ENCODE data around the gene THBD. TPM values are rescaled to one million over a fixed set of nuclear protein-coding genes. Genes with fewer than 3 reads are reported as not detected.

THBD gene
- total RNA-seq, 1 experiment from 2014 or later: 0.26 TPM

DNA sequence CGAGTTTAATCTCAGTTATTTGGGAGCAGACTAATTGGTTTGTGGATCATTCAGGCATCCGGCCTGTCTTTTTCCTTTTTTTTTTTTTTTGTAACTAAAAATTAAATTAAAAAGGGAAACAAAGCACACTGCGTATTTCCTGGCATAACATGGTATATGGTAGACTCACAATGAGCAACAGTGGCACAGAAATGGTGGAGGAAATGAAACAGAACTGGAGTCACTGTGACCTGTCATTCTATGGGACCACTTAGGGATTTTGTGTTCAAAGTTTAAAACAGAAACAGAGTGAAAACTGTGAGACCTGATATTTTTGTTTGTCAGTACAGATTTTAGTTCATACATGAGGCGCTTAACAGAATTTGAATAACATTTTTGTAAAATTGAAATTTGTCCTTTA lies 41.4 kb upstream of the THBD start:
- H3K27me3 ChIP-seq (ENCODE audit: control insufficient read depth, insufficient read depth, low read length): peaks cover 9% of the 10 kb centered on the region
- no peaks in the 10 kb centered on the region for H3K4me1 ChIP-seq (ENCODE audit: control insufficient read depth, insufficient read depth, low read length)
- H3K4me3 ChIP-seq (ENCODE audit: low read depth in 2 of 2, low read length in 2 of 2): no peak overlapping the region
- CTCF ChIA-PET: no interaction called here
- no peak for ATAC-seq
- in situ Hi-C loops (cut with HindIII; ENCODE audit: low pct_unique_long_range_greater_than_20kb, low sequenced_read_pairs): no loop called here
- BruUV-seq (replicated peaks): no TSS peak
- POLR2A ChIA-PET: interaction anchor here (0.6 kb wide), 1 partner anchor 22 kb away, joined by 3 read pairs; no protein-coding TSS in a partner anchor
- TF ChIP-seq, protein P1, sequence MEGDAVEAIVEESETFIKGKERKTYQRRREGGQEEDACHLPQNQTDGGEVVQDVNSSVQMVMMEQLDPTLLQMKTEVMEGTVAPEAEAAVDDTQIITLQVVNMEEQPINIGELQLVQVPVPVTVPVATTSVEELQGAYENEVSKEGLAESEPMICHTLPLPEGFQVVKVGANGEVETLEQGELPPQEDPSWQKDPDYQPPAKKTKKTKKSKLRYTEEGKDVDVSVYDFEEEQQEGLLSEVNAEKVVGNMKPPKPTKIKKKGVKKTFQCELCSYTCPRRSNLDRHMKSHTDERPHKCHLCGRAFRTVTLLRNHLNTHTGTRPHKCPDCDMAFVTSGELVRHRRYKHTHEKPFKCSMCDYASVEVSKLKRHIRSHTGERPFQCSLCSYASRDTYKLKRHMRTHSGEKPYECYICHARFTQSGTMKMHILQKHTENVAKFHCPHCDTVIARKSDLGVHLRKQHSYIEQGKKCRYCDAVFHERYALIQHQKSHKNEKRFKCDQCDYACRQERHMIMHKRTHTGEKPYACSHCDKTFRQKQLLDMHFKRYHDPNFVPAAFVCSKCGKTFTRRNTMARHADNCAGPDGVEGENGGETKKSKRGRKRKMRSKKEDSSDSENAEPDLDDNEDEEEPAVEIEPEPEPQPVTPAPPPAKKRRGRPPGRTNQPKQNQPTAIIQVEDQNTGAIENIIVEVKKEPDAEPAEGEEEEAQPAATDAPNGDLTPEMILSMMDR (IDR thresholded peaks at IDR 0.05): no peak
- TF ChIP-seq SIN3A (IDR thresholded peaks at IDR 0.05; ENCODE audit: borderline replicate concordance, insufficient read depth, low read depth, low read length) (no peak), POLR2AphosphoS5 (IDR thresholded peaks at IDR 0.05; ENCODE audit: low read depth, low read length) (no peak), TCF7L2 (IDR thresholded peaks at IDR 0.05; ENCODE audit: low read depth, low read length) (no peak)
- TF ChIP-seq, protein P2, sequence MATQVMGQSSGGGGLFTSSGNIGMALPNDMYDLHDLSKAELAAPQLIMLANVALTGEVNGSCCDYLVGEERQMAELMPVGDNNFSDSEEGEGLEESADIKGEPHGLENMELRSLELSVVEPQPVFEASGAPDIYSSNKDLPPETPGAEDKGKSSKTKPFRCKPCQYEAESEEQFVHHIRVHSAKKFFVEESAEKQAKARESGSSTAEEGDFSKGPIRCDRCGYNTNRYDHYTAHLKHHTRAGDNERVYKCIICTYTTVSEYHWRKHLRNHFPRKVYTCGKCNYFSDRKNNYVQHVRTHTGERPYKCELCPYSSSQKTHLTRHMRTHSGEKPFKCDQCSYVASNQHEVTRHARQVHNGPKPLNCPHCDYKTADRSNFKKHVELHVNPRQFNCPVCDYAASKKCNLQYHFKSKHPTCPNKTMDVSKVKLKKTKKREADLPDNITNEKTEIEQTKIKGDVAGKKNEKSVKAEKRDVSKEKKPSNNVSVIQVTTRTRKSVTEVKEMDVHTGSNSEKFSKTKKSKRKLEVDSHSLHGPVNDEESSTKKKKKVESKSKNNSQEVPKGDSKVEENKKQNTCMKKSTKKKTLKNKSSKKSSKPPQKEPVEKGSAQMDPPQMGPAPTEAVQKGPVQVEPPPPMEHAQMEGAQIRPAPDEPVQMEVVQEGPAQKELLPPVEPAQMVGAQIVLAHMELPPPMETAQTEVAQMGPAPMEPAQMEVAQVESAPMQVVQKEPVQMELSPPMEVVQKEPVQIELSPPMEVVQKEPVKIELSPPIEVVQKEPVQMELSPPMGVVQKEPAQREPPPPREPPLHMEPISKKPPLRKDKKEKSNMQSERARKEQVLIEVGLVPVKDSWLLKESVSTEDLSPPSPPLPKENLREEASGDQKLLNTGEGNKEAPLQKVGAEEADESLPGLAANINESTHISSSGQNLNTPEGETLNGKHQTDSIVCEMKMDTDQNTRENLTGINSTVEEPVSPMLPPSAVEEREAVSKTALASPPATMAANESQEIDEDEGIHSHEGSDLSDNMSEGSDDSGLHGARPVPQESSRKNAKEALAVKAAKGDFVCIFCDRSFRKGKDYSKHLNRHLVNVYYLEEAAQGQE (IDR thresholded peaks at IDR 0.05; ENCODE audit: insufficient read depth in 1 of 2, low read depth in 2 of 2, low read length in 1 of 2): no peak
- H3K27ac ChIP-seq (ENCODE audit: low read length): no peak overlapping the region
- H3K36me3 ChIP-seq (ENCODE audit: control insufficient read depth, insufficient read depth, low read length): no peaks in the 10 kb centered on the region
- intact Hi-C loops (cut with micrococcal nuclease; ENCODE audit: unreplicated experiment): no loop called here
- H3K9me3 ChIP-seq (ENCODE audit: control insufficient read depth, insufficient read depth, low read depth, low read length): no peaks in the 10 kb centered on the region
- no peak for DNase-seq (ENCODE audit: low read depth, low spot score)

DNA sequence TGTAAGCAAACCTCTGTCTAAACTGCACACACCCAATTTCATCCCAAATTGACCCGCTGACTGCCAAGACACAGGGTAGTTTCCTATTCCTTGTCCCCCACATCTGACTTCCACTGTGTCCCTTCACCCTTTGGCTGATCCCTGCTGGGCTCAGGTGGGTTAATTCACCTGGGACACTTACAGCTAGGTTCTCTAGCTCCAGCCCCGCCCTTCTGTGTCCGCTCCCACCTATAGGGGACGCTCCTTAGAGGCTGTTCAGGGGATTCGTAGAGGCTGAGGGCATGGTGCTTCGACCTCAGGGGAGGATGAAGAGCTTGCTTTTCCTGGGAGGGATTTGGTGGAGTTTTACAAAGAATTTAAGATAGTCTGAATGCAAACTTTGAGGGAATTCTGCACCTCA lies 40.7 kb upstream of the THBD start:
- intact Hi-C loops (cut with micrococcal nuclease; ENCODE audit: unreplicated experiment): no loop called here
- in situ Hi-C loops (cut with HindIII; ENCODE audit: low pct_unique_long_range_greater_than_20kb, low sequenced_read_pairs): no loop called here
- TF ChIP-seq POLR2AphosphoS5 (IDR thresholded peaks at IDR 0.05; ENCODE audit: low read depth, low read length) (no peak), TCF7L2 (IDR thresholded peaks at IDR 0.05; ENCODE audit: low read depth, low read length) (no peak), SIN3A (IDR thresholded peaks at IDR 0.05; ENCODE audit: borderline replicate concordance, insufficient read depth, low read depth, low read length) (no peak)
- TF ChIP-seq, protein P2 (IDR thresholded peaks at IDR 0.05; ENCODE audit: insufficient read depth in 1 of 2, low read depth in 2 of 2, low read length in 1 of 2): no peak
- TF ChIP-seq, protein P1 (IDR thresholded peaks at IDR 0.05): no peak
- no peaks in the 10 kb centered on the region for H3K9me3 ChIP-seq (ENCODE audit: control insufficient read depth, insufficient read depth, low read depth, low read length)
- CTCF ChIA-PET: no interaction called here
- no peaks in the 10 kb centered on the region for H3K36me3 ChIP-seq (ENCODE audit: control insufficient read depth, insufficient read depth, low read length)
- no peaks in the 10 kb centered on the region for H3K4me1 ChIP-seq (ENCODE audit: control insufficient read depth, insufficient read depth, low read length)
- H3K27ac ChIP-seq (ENCODE audit: low read length): no peak overlapping the region
- DNase-seq (ENCODE audit: low read depth, low spot score) (no peak), ATAC-seq (no peak)
- no TSS peak for BruUV-seq (replicated peaks)
- H3K4me3 ChIP-seq (ENCODE audit: low read depth in 2 of 2, low read length in 2 of 2): no peak overlapping the region
- POLR2A ChIA-PET: no interaction called here
- peaks cover 9% of the 10 kb centered on the region for H3K27me3 ChIP-seq (ENCODE audit: control insufficient read depth, insufficient read depth, low read length)
